Bone marrow (tissue), 2 donors: ENCODE data around the gene FBP2.
A peak's percentile ranks its signal among the peaks of the same experiment; 100 is the strongest.
"Not testable (repeated sequence)": the region's sequence is repeated elsewhere in the genome, so short reads cannot be mapped to it uniquely, and the experiment has no call there.

Source experiments
- DNase-seq, 2 donors: peaks; one replicate each; lab custom pipeline; 2025; lab: John Stamatoyannopoulos, UW

FBP2 gene

GRCh38 chr9:94606646-94607422 lies 13.2 kb upstream of the FBP2 start:
- no peak for DNase-seq

GRCh38 chr9:94603259-94604160 lies 9.9 kb upstream of the FBP2 start:
- peak; percentile 3 to 16 for DNase-seq

DNA sequence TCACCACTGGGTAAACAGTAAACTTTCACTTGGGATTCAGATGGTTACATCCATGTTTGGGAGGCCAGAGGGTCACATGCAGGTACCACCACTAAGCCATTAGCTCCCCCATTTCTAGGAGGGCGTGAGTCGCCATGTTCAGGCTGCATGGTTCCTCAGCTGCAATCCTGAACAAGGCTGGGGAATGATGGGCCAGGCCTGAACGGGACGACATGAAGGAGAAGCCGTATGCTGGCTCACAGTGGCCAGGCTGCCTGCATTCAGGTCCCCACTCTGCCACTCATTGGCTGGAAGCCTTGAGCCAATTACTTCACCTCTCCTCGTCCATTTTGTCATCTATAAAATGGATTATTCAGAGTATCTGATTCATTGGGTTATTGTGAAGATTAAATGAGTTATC lies 9.0 kb upstream of the FBP2 start:
- no peak for DNase-seq

- no peak for DNase-seq
Measured at GRCh38 chr9:94600715-94601114, 7.1 kb upstream of the FBP2 start.

GRCh38 chr9:94600258-94600657 lies 6.6 kb upstream of the FBP2 start:
- DNase-seq, result no peak

DNA sequence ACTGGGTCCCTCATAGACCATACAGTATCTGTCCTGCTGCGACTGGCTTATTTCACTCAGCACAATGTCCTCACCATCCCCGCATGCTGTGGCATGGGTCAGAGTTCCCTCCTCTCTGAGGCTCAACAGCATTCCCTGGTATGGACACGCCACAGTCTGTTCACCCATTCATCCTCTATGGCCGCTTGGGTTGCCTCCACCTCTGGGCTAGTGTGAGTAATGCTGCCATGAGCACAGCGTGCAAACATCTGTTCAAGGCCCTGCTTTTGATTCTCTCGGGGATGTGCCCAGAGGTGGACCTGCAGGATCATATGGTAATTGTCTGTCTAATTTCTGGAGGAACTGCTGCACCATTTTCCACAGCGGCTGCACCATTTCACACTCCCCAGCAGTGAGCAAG lies 5.5 kb upstream of the FBP2 start:
- no peak for DNase-seq

DNA sequence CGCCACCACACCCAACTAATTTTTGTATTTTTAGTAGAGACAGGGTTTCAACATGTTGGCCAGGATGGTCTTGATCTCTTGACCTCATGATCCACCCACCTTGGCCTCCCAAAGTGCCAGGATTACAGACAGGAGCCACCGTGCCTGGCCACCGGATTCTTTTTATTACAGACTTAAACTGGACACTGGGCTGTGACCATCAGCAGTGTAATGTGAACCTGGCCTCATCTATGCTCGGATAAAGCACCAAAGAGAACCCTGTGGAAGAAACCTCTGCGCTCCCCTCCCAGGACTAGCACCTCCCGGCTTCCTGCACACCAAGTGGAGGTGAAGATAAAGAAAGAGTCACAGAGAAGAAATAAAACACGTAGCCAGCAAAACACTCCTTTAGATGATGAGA lies 941 bp downstream of the FBP2 start:
- DNase-seq, result not testable (repeated sequence)

GRCh38 chr9:94591876-94592275 lies 1.7 kb downstream of the FBP2 start:
- no peak for DNase-seq

- not testable (repeated sequence) for DNase-seq
Measured at GRCh38 chr9:94591046-94591545, 2.5 kb downstream of the FBP2 start.

- DNase-seq, result no peak
Measured at GRCh38 chr9:94588681-94589080, 4.9 kb downstream of the FBP2 start.

- no peak for DNase-seq
Measured at GRCh38 chr9:94586814-94587213, 6.8 kb downstream of the FBP2 start.

- no peak for DNase-seq
Measured at GRCh38 chr9:94586316-94586715, 7.3 kb downstream of the FBP2 start.

GRCh38 chr9:94584555-94584954 lies 9.1 kb downstream of the FBP2 start:
- no peak for DNase-seq

- no peak for DNase-seq
Measured at GRCh38 chr9:94581728-94582127, 11.9 kb downstream of the FBP2 start.

GRCh38 chr9:94577571-94577970 lies 16.1 kb downstream of the FBP2 start:
- DNase-seq, result no peak

GRCh38 chr9:94577036-94577435 lies 16.6 kb downstream of the FBP2 start:
- DNase-seq, result no peak

- no peak for DNase-seq
Measured at GRCh38 chr9:94576131-94576530, 17.5 kb downstream of the FBP2 start.

GRCh38 chr9:94568972-94569712 lies 24.5 kb downstream of the FBP2 start:
- DNase-seq, result no peak

- no peak for DNase-seq
Measured at GRCh38 chr9:94568250-94568889, 25.3 kb downstream of the FBP2 start.

DNA sequence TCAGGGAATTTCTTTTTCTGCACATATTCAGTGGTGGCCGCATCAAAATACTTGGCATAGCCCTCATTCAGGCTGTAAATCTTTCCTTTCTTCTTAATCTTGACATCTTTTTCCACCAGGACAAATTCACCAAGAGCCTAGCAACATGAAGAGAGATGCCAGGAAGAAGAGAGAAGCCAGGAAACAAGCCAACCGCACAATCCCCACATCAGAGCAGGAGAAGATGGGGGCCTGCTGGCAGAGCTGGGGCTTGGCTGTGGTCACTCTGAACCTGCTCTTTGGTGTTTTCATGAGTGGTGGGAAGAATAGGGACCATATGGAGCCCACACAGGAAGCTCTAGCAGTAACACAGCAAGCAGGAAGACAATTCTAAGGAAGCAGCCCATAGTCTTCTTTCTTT lies 26.4 kb downstream of the FBP2 start:
- no peak for DNase-seq

DNA sequence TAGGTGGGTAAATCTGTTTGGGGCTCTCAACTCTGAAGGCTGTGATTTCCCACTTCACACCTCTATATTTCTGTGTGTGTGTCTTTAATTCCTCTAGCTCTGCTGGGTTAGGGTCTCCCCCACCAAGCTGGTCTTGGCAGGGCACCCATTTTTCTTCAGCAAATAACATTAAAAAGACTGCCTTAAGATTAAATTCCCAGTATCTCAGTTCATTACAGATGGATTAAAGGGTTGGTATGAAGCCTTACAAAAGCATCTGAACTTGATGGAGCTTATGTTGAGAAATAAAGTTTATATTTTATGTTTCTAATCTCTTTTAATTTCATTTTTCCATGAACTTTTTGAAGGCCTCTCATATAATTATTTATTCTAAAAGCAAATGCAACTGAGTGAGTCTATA lies 27.1 kb downstream of the FBP2 start:
- no peak for DNase-seq

DNA sequence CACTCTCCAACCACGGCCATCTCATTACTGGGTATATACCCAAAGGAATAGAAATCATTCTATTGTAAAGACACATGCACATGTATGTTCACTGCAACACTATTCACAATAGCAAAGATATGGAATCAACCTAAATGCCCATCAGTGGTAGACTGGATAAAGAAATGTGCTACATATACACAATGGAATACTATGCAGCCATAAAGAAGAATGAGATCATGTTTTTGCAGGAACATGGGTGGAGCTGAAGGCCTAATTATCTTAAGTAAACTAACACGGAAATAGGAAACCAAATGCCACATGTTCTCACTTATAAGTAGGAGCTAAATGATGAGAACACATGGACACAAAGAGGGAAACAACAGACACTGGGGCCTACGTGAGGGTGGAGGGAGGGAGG lies 29.3 kb downstream of the FBP2 start:
- DNase-seq, result not testable (repeated sequence)
